Esophagus muscularis mucosa (tissue), 4 donors: ENCODE measurements around the gene NOP56.

Experiments used
- EP300 ChIP-seq: sonication (generic); formaldehyde crosslinking; IDR thresholded peaks from one replicate; pipeline ENCODE4 v1.6.1; 2017; ENCODE audit warnings: antibody characterized with exemption
- POLR2AphosphoS5 ChIP-seq, 2 donors: sonication (generic); formaldehyde crosslinking; IDR thresholded peaks; one replicate each; pipeline ENCODE4 v1.6.1; 2017; ENCODE audit warnings: antibody characterized with exemption in 2 of 2
- TF ChIP-seq, protein P1 (sequence below), 3 experiments: fragments of 200-600 bp in 2 of 3; fragments of 450-650 bp in 1 of 3; sonication (generic) in 2 of 3; IDR thresholded peaks; one replicate each; pipeline ENCODE4 v1.5.1; 2017 to 2019; ENCODE audit warnings: antibody characterized with exemption in 3 of 3, mild to moderate bottlenecking in 2 of 3, moderate library complexity in 1 of 3

DNA sequence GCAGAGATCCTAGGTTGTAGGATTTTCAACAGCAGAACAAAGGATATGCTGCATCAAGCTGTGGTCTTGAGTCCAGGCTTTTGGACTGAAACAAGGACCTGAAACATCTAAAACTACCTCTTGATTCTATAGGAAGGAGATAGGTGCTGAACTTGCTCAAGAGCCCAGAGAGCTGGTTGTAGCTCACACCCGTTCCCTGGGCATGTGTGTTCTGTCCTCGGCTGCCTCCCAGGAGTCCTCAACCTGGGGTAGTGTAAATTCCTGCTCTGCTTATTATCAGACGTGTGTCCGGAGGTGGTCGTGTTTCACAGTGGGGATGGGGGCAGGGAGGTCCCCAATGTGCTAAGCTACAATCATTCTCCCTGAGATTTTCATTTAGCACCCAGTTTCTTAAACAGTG lies 4.8 kb downstream of the NOP56 start:
- TF ChIP-seq, protein P1, sequence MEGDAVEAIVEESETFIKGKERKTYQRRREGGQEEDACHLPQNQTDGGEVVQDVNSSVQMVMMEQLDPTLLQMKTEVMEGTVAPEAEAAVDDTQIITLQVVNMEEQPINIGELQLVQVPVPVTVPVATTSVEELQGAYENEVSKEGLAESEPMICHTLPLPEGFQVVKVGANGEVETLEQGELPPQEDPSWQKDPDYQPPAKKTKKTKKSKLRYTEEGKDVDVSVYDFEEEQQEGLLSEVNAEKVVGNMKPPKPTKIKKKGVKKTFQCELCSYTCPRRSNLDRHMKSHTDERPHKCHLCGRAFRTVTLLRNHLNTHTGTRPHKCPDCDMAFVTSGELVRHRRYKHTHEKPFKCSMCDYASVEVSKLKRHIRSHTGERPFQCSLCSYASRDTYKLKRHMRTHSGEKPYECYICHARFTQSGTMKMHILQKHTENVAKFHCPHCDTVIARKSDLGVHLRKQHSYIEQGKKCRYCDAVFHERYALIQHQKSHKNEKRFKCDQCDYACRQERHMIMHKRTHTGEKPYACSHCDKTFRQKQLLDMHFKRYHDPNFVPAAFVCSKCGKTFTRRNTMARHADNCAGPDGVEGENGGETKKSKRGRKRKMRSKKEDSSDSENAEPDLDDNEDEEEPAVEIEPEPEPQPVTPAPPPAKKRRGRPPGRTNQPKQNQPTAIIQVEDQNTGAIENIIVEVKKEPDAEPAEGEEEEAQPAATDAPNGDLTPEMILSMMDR (IDR thresholded peaks at IDR 0.05) = no peak
- no peak for TF ChIP-seq POLR2AphosphoS5 (IDR thresholded peaks at IDR 0.05)
- TF ChIP-seq EP300 = no peak
